WTC11 (cell line): Measurements from ENCODE around the gene NR1I3. TPM values are rescaled to one million over a fixed set of nuclear protein-coding genes. Genes with fewer than 3 reads are reported as not detected.

ENCODE experiments used
- CREB1 ChIP-seq: sonication (generic); formaldehyde crosslinking; IDR thresholded peaks from 2 replicates; pipeline ENCODE4 v1.8.0; 2023; ENCODE audit warnings: mild to moderate bottlenecking, missing genetic modification reagents
- CTCF ChIP-seq: fragments of 200-600 bp; IDR thresholded peaks from 2 replicates; pipeline ENCODE4 v1.8.0; 2022; ENCODE audit warnings: antibody characterized with exemption
- ETV6 ChIP-seq: sonication (generic); formaldehyde crosslinking; IDR thresholded peaks from 2 replicates; pipeline ENCODE4 v1.8.1; 2022; ENCODE audit warnings: mild to moderate bottlenecking, missing genetic modification reagents
- GABPB1 ChIP-seq: sonication (generic); formaldehyde crosslinking; IDR thresholded peaks from 2 replicates; pipeline ENCODE4 v1.8.1; 2023; ENCODE audit warnings: mild to moderate bottlenecking, missing genetic modification reagents
- GTF2I ChIP-seq: fragments of 250-450 bp; sonication (Bioruptor Pico); conservative IDR thresholded peaks from 2 replicates; pipeline ENCODE4 v1.4.0; 2021; ENCODE audit warnings: mild to moderate bottlenecking
- IRF1 ChIP-seq: sonication (generic); formaldehyde crosslinking; IDR thresholded peaks from 2 replicates; pipeline ENCODE4 v1.8.0; 2023; ENCODE audit warnings: missing genetic modification reagents
- MXD4 ChIP-seq: fragments of 250-450 bp; sonication (Bioruptor Pico); IDR thresholded peaks from 2 replicates; pipeline ENCODE4 v1.8.0; 2021; ENCODE audit warnings: mild to moderate bottlenecking, moderate library complexity, borderline replicate concordance
- NFYB ChIP-seq: sonication (generic); formaldehyde crosslinking; conservative IDR thresholded peaks from 2 replicates; pipeline ENCODE4 v1.8.0; 2022; ENCODE audit warnings: low read depth, missing genetic modification reagents
- NR2C2 ChIP-seq: sonication (generic); formaldehyde crosslinking; IDR thresholded peaks from 2 replicates; pipeline ENCODE4 v1.8.0; 2022; ENCODE audit warnings: mild to moderate bottlenecking, missing genetic modification reagents
- SOX15 ChIP-seq: fragments of 250-450 bp; sonication (Bioruptor Pico); IDR thresholded peaks from 2 replicates; pipeline ENCODE4 v1.9.0; 2021; ENCODE audit warnings: mild to moderate bottlenecking
- SP1 ChIP-seq: sonication (generic); formaldehyde crosslinking; conservative IDR thresholded peaks from 2 replicates; pipeline ENCODE4 v1.8.1; 2022; ENCODE audit warnings: missing genetic modification reagents
- TEAD1 ChIP-seq: sonication (generic); formaldehyde crosslinking; IDR thresholded peaks from 2 replicates; pipeline ENCODE4 v1.8.0; 2022; ENCODE audit warnings: mild to moderate bottlenecking, missing genetic modification reagents
- TEAD4 ChIP-seq: sonication (generic); formaldehyde crosslinking; IDR thresholded peaks from 2 replicates; pipeline ENCODE4 v1.8.0; 2022; ENCODE audit warnings: mild to moderate bottlenecking, missing genetic modification reagents
- ZNF219 ChIP-seq: sonication (generic); formaldehyde crosslinking; IDR thresholded peaks from 2 replicates; pipeline ENCODE4 v1.8.0; 2023; ENCODE audit warnings: missing genetic modification reagents, mild to moderate bottlenecking, borderline replicate concordance
- ZNF232 ChIP-seq: sonication (generic); formaldehyde crosslinking; IDR thresholded peaks from 2 replicates; pipeline ENCODE4 v1.8.0; 2022; ENCODE audit warnings: mild to moderate bottlenecking, missing genetic modification reagents
- ZNF396 ChIP-seq: fragments of 250-450 bp; sonication (Bioruptor Pico); IDR thresholded peaks from 2 replicates; pipeline ENCODE4 v1.8.0; 2021; ENCODE audit warnings: mild to moderate bottlenecking, moderate library complexity, borderline replicate concordance
- ZNF423 ChIP-seq: fragments of 250-450 bp; sonication (Bioruptor Pico); IDR thresholded peaks from 2 replicates; pipeline ENCODE4 v2.1.2; 2022; ENCODE audit warnings: mild to moderate bottlenecking, moderate library complexity
- ZNF425 ChIP-seq: fragments of 250-450 bp; sonication (Bioruptor Pico); conservative IDR thresholded peaks from 2 replicates; pipeline ENCODE4 v1.9.0; 2021; ENCODE audit warnings: mild to moderate bottlenecking
- ZNF512 ChIP-seq: sonication (generic); formaldehyde crosslinking; IDR thresholded peaks from 2 replicates; pipeline ENCODE4 v1.8.1; 2022; ENCODE audit warnings: missing genetic modification reagents, borderline replicate concordance
- ZSCAN18 ChIP-seq: fragments of 250-450 bp; sonication (Bioruptor Pico); IDR thresholded peaks from 2 replicates; pipeline ENCODE4 v2.1.2; 2022; ENCODE audit warnings: mild to moderate bottlenecking, moderate library complexity
- total RNA-seq: library from RNA; stranded (reverse); gene quantifications from 3 replicates; pipeline ENCODE4 v1.2.3, GENCODE V29; 2021
- TF ChIP-seq, protein P1 (sequence below): sonication (generic); formaldehyde crosslinking; IDR thresholded peaks from 2 replicates; pipeline ENCODE4 v1.8.1; 2022; ENCODE audit warnings: low read depth, missing genetic modification reagents, borderline replicate concordance
- TF ChIP-seq, protein P2 (sequence below): sonication (generic); formaldehyde crosslinking; IDR thresholded peaks from 2 replicates; pipeline ENCODE4 v1.8.1; 2023; ENCODE audit warnings: mild to moderate bottlenecking, missing genetic modification reagents, moderate library complexity
- TF ChIP-seq, protein P3 (sequence below): fragments of 250-450 bp; sonication (Bioruptor Pico); IDR thresholded peaks from 2 replicates; pipeline ENCODE4 v1.9.0; 2021; ENCODE audit warnings: mild to moderate bottlenecking
- TF ChIP-seq, protein P4 (sequence below): sonication (generic); formaldehyde crosslinking; IDR thresholded peaks from 2 replicates; pipeline ENCODE4 v1.8.0; 2022; ENCODE audit warnings: mild to moderate bottlenecking, missing genetic modification reagents
- TF ChIP-seq, protein P5 (sequence below): sonication (generic); formaldehyde crosslinking; IDR thresholded peaks from 2 replicates; pipeline ENCODE4 v1.8.1; 2022; ENCODE audit warnings: mild to moderate bottlenecking, moderate library complexity, missing genetic modification reagents

Gene NR1I3
- total RNA-seq, 1 experiment from 2014 or later: not detected

- no peak for TF ChIP-seq ZSCAN18
- TF ChIP-seq ZNF425 (CRISPR knock-in tag): no peak
- TF ChIP-seq SP1 (CRISPR knock-in tag): 0 out of 2 replicates have a peak, but pooled peaks have one; percentile 41
- 0 out of 2 replicates have a peak, but pooled peaks have one; percentile 11 for TF ChIP-seq ZNF423 (CRISPR knock-in tag)
- TF ChIP-seq ETV6 (CRISPR knock-in tag): no peak
- TF ChIP-seq NR2C2: no peak
- TF ChIP-seq MXD4 (CRISPR knock-in tag): no peak
- no peak for TF ChIP-seq CREB1 (CRISPR knock-in tag)
- TF ChIP-seq, protein P1, sequence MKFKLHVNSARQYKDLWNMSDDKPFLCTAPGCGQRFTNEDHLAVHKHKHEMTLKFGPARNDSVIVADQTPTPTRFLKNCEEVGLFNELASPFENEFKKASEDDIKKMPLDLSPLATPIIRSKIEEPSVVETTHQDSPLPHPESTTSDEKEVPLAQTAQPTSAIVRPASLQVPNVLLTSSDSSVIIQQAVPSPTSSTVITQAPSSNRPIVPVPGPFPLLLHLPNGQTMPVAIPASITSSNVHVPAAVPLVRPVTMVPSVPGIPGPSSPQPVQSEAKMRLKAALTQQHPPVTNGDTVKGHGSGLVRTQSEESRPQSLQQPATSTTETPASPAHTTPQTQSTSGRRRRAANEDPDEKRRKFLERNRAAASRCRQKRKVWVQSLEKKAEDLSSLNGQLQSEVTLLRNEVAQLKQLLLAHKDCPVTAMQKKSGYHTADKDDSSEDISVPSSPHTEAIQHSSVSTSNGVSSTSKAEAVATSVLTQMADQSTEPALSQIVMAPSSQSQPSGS: no peak
- no peak for TF ChIP-seq ZNF232 (CRISPR knock-in tag)
- no peak for TF ChIP-seq SOX15
- TF ChIP-seq ZNF219: no peak
- TF ChIP-seq ZNF512 (CRISPR knock-in tag): no peak
- no peak for TF ChIP-seq TEAD4 (CRISPR knock-in tag)
- peak; percentile 83 for TF ChIP-seq NFYB
- TF ChIP-seq GTF2I (CRISPR knock-in tag): no peak
- no peak for TF ChIP-seq CTCF
- TF ChIP-seq, protein P2, sequence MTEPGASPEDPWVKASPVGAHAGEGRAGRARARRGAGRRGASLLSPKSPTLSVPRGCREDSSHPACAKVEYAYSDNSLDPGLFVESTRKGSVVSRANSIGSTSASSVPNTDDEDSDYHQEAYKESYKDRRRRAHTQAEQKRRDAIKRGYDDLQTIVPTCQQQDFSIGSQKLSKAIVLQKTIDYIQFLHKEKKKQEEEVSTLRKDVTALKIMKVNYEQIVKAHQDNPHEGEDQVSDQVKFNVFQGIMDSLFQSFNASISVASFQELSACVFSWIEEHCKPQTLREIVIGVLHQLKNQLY (CRISPR knock-in tag): no peak
- TF ChIP-seq, protein P3, sequence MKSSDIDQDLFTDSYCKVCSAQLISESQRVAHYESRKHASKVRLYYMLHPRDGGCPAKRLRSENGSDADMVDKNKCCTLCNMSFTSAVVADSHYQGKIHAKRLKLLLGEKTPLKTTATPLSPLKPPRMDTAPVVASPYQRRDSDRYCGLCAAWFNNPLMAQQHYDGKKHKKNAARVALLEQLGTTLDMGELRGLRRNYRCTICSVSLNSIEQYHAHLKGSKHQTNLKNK (CRISPR knock-in tag): no peak
- no peak for TF ChIP-seq TEAD1
- TF ChIP-seq, protein P4, sequence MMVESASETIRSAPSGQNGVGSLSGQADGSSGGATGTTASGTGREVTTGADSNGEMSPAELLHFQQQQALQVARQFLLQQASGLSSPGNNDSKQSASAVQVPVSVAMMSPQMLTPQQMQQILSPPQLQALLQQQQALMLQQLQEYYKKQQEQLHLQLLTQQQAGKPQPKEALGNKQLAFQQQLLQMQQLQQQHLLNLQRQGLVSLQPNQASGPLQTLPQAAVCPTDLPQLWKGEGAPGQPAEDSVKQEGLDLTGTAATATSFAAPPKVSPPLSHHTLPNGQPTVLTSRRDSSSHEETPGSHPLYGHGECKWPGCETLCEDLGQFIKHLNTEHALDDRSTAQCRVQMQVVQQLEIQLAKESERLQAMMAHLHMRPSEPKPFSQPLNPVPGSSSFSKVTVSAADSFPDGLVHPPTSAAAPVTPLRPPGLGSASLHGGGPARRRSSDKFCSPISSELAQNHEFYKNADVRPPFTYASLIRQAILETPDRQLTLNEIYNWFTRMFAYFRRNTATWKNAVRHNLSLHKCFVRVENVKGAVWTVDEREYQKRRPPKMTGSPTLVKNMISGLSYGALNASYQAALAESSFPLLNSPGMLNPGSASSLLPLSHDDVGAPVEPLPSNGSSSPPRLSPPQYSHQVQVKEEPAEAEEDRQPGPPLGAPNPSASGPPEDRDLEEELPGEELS (CRISPR knock-in tag): 0 out of 2 replicates have a peak, but pooled peaks have one; percentile 35
- no peak for TF ChIP-seq ZNF396 (CRISPR knock-in tag)
- TF ChIP-seq, protein P5, sequence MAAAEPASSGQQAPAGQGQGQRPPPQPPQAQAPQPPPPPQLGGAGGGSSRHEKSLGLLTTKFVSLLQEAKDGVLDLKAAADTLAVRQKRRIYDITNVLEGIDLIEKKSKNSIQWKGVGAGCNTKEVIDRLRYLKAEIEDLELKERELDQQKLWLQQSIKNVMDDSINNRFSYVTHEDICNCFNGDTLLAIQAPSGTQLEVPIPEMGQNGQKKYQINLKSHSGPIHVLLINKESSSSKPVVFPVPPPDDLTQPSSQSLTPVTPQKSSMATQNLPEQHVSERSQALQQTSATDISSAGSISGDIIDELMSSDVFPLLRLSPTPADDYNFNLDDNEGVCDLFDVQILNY (CRISPR knock-in tag): peak; percentile 30; the same call in 1 of the 2 replicates
- TF ChIP-seq IRF1 (CRISPR knock-in tag): no peak
- TF ChIP-seq GABPB1 (CRISPR knock-in tag): no peak
Observed at GRCh38 chr1:161258439-161259344, 20.7 kb upstream of the NR1I3 start, which contains the start of gene PCP4L1 (continued).
